DND-41 (cell line): ENCODE data around the gene ZNF444.

Source experiments
- EZH2 ChIP-seq: IDR thresholded peaks from 3 replicates; pipeline ENCODE4 v1.6.1; 2012; ENCODE audit warnings: borderline replicate concordance, low read depth, mild to moderate bottlenecking, moderate library complexity, low read length, inconsistent platforms; ENCODE audit not compliant: severe bottlenecking
- TF ChIP-seq, protein P1 (sequence below): IDR thresholded peaks from 2 replicates; pipeline ENCODE4 v1.5.1; 2012; ENCODE audit warnings: borderline replicate concordance, low read length, moderate library complexity, mild to moderate bottlenecking; ENCODE audit not compliant: poor library complexity, severe bottlenecking; ENCODE audit errors: extremely low read depth

GRCh38 chr19:56140583-56141416, at the start of gene ZNF444:
- TF ChIP-seq, protein P1, sequence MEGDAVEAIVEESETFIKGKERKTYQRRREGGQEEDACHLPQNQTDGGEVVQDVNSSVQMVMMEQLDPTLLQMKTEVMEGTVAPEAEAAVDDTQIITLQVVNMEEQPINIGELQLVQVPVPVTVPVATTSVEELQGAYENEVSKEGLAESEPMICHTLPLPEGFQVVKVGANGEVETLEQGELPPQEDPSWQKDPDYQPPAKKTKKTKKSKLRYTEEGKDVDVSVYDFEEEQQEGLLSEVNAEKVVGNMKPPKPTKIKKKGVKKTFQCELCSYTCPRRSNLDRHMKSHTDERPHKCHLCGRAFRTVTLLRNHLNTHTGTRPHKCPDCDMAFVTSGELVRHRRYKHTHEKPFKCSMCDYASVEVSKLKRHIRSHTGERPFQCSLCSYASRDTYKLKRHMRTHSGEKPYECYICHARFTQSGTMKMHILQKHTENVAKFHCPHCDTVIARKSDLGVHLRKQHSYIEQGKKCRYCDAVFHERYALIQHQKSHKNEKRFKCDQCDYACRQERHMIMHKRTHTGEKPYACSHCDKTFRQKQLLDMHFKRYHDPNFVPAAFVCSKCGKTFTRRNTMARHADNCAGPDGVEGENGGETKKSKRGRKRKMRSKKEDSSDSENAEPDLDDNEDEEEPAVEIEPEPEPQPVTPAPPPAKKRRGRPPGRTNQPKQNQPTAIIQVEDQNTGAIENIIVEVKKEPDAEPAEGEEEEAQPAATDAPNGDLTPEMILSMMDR = no peak
- no peak for TF ChIP-seq EZH2
